ENCODE measurements around the gene ZBTB7B.
"Not testable (repeated sequence)": the region's sequence is repeated elsewhere in the genome, so short reads cannot be mapped to it uniquely, and the experiment has no call there.

ZBTB7B gene

GRCh38 chr1:154975409-154976059 is 27.1 kb upstream of the ZBTB7B start:
- no peaks in the 10 kb centered on the region for H3K27me3 ChIP-seq (ENCODE audit: control insufficient read depth in 1 of 2, insufficient read depth in 2 of 2, low read length in 2 of 2)
- peaks cover 39% of the 10 kb centered on the region for H3K4me1 ChIP-seq (ENCODE audit: control insufficient read depth, insufficient read depth, low read length)
- peak overlapping the region; percentile 99 for H3K27ac ChIP-seq (ENCODE audit: low read length)
- H3K36me3 ChIP-seq (ENCODE audit: control insufficient read depth in 2 of 2, insufficient read depth in 2 of 2, low read length in 2 of 2), result peaks cover 4 to 7% of the 10 kb centered on the region in 2 donors
- no peaks in the 10 kb centered on the region for H3K9me3 ChIP-seq (ENCODE audit: control insufficient read depth in 2 of 2, low read length in 2 of 2)
- H3K9ac ChIP-seq (ENCODE audit: low read length in 2 of 2), result peak overlapping the region; percentile 70 to 86
- H3K4me3 ChIP-seq (ENCODE audit: low read length in 2 of 2), result peak overlapping the region; percentile 78 to 86

- H3K4me3 ChIP-seq (ENCODE audit: low read length in 2 of 2); H3K27ac ChIP-seq (ENCODE audit: low read length); H3K36me3 ChIP-seq (ENCODE audit: control insufficient read depth in 2 of 2, insufficient read depth in 2 of 2, low read length in 2 of 2); H3K9ac ChIP-seq (ENCODE audit: low read length in 2 of 2); H3K9me3 ChIP-seq (ENCODE audit: control insufficient read depth in 2 of 2, low read length in 2 of 2); H3K27me3 ChIP-seq (ENCODE audit: control insufficient read depth in 1 of 2, insufficient read depth in 2 of 2, low read length in 2 of 2): not testable (repeated sequence)
- H3K4me1 ChIP-seq (ENCODE audit: control insufficient read depth, insufficient read depth, low read length), result peaks cover 24% of the 10 kb centered on the region
Measured at GRCh38 chr1:154977762-154978161, 24.8 kb upstream of the ZBTB7B start.

DNA sequence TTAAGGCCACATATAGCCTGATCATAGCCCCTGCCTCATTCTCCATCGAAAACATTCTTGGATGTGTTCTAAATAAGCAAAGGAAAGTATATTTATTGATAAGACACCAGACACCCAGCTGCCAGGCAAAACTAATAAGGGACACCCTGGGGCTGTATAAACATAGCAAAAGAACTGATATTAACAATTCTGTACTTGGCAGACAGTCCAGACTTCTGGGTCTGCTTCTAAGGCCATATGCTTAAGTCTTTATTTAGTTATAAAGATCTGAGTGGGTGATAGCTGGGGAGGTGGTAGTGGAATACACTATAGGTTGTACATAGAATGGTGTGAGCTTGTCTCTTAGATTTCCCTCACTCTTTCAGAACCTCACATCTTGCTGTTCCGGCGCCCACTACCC is 24.2 kb upstream of the ZBTB7B start:
- Histone ChIP-seq H3K9me3 (ENCODE audit: control insufficient read depth in 2 of 2, low read length in 2 of 2) (no peaks in the 10 kb centered on the region), H3K27me3 (ENCODE audit: control insufficient read depth in 1 of 2, insufficient read depth in 2 of 2, low read length in 2 of 2) (no peaks in the 10 kb centered on the region), H3K27ac (ENCODE audit: low read length) (no peak overlapping the region)

GRCh38 chr1:154982341-154982740 is 20.3 kb upstream of the ZBTB7B start:
- H3K4me1 ChIP-seq (ENCODE audit: control insufficient read depth, insufficient read depth, low read length), result peaks cover 17% of the 10 kb centered on the region
- H3K9me3 ChIP-seq (ENCODE audit: control insufficient read depth in 2 of 2, low read length in 2 of 2), result no peaks in the 10 kb centered on the region
- peak overlapping the region; percentile 83 to 94 for H3K4me3 ChIP-seq (ENCODE audit: low read length in 2 of 2)
- H3K9ac ChIP-seq (ENCODE audit: low read length in 2 of 2), result peak overlapping the region; percentile 44 to 55
- H3K36me3 ChIP-seq (ENCODE audit: control insufficient read depth in 2 of 2, insufficient read depth in 2 of 2, low read length in 2 of 2), result peaks cover 5 to 7% of the 10 kb centered on the region in 2 donors
- H3K27me3 ChIP-seq (ENCODE audit: control insufficient read depth in 1 of 2, insufficient read depth in 2 of 2, low read length in 2 of 2), result no peaks in the 10 kb centered on the region
- H3K27ac ChIP-seq (ENCODE audit: low read length), result peak overlapping the region; percentile 1

More for the DNA sequence above, 24.2 kb upstream of the ZBTB7B start:
- Histone ChIP-seq H3K4me3 (ENCODE audit: low read length in 2 of 2) (no peak overlapping the region), H3K9ac (ENCODE audit: low read length in 2 of 2) (no peak overlapping the region), H3K36me3 (ENCODE audit: control insufficient read depth in 2 of 2, insufficient read depth in 2 of 2, low read length in 2 of 2) (peaks cover 4 to 7% of the 10 kb centered on the region in 2 donors), H3K4me1 (ENCODE audit: control insufficient read depth, insufficient read depth, low read length) (peaks cover 20% of the 10 kb centered on the region)

- peak within 1 kb of the TSS; percentile 84 to 95 for H3K9ac ChIP-seq (ENCODE audit: low read length in 2 of 2)
- peaks cover 17% of the 10 kb centered on the region for H3K4me1 ChIP-seq (ENCODE audit: control insufficient read depth, insufficient read depth, low read length)
- H3K4me3 ChIP-seq (ENCODE audit: low read length in 2 of 2), result peak within 1 kb of the TSS; percentile 83 to 94
- H3K36me3 ChIP-seq (ENCODE audit: control insufficient read depth in 2 of 2, insufficient read depth in 2 of 2, low read length in 2 of 2), result peaks cover 10 to 11% of the 10 kb centered on the region in 2 donors
- peak within 1 kb of the TSS; percentile 74 for H3K27ac ChIP-seq (ENCODE audit: low read length)
- no peaks in the 10 kb centered on the region for H3K9me3 ChIP-seq (ENCODE audit: control insufficient read depth in 2 of 2, low read length in 2 of 2)
- H3K27me3 ChIP-seq (ENCODE audit: control insufficient read depth in 1 of 2, insufficient read depth in 2 of 2, low read length in 2 of 2), result no peaks in the 10 kb centered on the region
Measured at GRCh38 chr1:154982897-154983648, 19.5 kb upstream of the ZBTB7B start, which contains the start of gene FLAD1. Gene FLAD1, plus strand, starts transcription at chr1:154983344. Its CDS starts 351 bp downstream, at chr1:154983695.

- H3K27me3 ChIP-seq (ENCODE audit: control insufficient read depth in 1 of 2, insufficient read depth in 2 of 2, low read length in 2 of 2), result no peaks in the 10 kb centered on the region
- H3K4me3 ChIP-seq (ENCODE audit: low read length in 2 of 2), result peak overlapping the region; percentile 73 to 94
- no peaks in the 10 kb centered on the region for H3K9me3 ChIP-seq (ENCODE audit: control insufficient read depth in 2 of 2, low read length in 2 of 2)
- H3K36me3 ChIP-seq (ENCODE audit: control insufficient read depth in 2 of 2, insufficient read depth in 2 of 2, low read length in 2 of 2), result peaks cover 12 to 18% of the 10 kb centered on the region in 2 donors
- H3K4me1 ChIP-seq (ENCODE audit: control insufficient read depth, insufficient read depth, low read length), result peaks cover 18% of the 10 kb centered on the region
- peak overlapping the region; percentile 84 to 95 for H3K9ac ChIP-seq (ENCODE audit: low read length in 2 of 2)
- H3K27ac ChIP-seq (ENCODE audit: low read length), result peak overlapping the region; percentile 74
Measured at GRCh38 chr1:154983776-154984466, 18.7 kb upstream of the ZBTB7B start.

DNA sequence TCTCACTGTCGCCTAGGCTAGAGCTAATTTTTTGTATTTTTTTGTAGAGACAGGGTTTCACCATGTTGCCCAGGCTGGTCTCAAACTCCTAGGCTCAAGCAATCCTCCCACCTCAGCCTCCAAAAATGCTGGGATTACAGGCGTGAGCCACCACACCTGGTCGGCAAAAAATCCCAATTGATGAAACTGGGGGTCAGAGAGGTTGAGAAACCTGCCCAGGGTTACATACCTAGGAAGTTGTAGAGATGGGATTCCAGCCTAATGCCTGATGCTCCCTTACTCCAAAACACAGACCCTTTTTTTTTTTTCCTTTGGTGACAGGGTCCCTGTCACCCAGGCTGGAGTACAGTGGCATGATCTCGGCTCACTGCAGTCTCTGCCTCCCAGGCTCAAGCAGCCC is 15.9 kb upstream of the ZBTB7B start:
- H3K9ac ChIP-seq (ENCODE audit: low read length in 2 of 2); H3K27me3 ChIP-seq (ENCODE audit: control insufficient read depth in 1 of 2, insufficient read depth in 2 of 2, low read length in 2 of 2); H3K9me3 ChIP-seq (ENCODE audit: control insufficient read depth in 2 of 2, low read length in 2 of 2); H3K27ac ChIP-seq (ENCODE audit: low read length); H3K4me3 ChIP-seq (ENCODE audit: low read length in 2 of 2): not testable (repeated sequence)
- Histone ChIP-seq H3K4me1 (ENCODE audit: control insufficient read depth, insufficient read depth, low read length) (peaks cover 20% of the 10 kb centered on the region), H3K36me3 (ENCODE audit: control insufficient read depth in 2 of 2, insufficient read depth in 2 of 2, low read length in 2 of 2) (peaks cover 23 to 29% of the 10 kb centered on the region in 2 donors)

DNA sequence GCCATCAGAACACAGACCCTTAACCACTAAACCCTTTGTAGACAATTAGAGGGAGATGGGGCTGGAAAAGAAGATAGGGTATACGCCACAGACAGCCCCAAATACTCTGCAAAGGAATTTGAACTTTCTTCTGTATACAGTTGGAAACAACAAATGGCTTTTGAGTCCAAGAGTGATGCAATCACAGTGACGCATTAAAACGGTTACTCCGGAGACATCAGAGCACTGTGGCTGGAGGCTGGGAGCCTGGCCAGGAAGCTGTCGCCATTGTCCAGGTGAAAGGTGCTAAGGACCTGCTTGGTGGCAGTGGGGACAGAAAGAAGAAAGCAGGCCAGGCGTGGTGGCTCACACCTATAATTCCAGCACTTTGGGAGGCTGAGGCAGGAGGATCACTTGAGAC is 15.3 kb upstream of the ZBTB7B start:
- Histone ChIP-seq H3K9ac (ENCODE audit: low read length in 2 of 2) (no peak overlapping the region), H3K36me3 (ENCODE audit: control insufficient read depth in 2 of 2, insufficient read depth in 2 of 2, low read length in 2 of 2) (peaks cover 23 to 29% of the 10 kb centered on the region in 2 donors), H3K9me3 (ENCODE audit: control insufficient read depth in 2 of 2, low read length in 2 of 2) (no peaks in the 10 kb centered on the region), H3K4me1 (ENCODE audit: control insufficient read depth, insufficient read depth, low read length) (peaks cover 20% of the 10 kb centered on the region), H3K27ac (ENCODE audit: low read length) (no peak overlapping the region), H3K27me3 (ENCODE audit: control insufficient read depth in 1 of 2, insufficient read depth in 2 of 2, low read length in 2 of 2) (no peaks in the 10 kb centered on the region), H3K4me3 (ENCODE audit: low read length in 2 of 2) (no peak overlapping the region)

DNA sequence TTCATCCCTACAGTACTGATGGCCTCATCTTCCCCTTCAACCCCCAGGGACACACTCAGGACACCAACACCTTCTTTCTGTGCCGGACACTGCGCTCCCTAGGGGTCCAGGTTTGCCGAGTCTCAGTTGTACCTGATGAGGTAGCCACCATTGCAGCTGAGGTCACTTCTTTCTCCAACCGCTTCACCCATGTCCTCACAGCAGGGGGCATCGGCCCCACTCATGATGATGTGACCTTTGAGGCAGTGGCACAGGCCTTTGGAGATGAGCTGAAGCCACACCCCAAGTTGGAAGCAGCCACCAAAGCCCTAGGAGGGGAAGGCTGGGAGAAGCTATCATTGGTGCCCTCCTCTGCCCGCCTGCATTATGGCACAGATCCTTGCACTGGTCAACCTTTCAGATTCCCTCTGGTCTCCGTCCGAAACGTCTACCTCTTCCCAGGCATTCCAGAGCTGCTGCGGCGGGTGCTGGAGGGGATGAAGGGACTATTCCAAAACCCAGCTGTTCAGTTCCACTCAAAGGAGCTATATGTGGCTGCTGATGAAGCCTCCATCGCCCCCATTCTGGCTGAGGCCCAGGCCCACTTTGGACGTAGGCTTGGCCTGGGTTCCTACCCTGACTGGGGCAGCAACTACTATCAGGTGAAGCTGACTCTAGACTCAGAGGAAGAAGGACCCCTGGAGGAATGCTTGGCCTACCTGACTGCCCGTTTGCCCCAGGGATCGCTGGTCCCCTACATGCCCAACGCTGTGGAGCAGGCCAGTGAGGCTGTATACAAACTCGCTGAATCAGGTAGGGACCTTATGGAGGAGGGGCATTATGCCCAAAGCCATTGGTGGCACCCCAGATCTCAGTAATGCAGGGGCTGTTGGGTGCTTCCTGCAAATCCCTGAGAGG is 14.3 kb upstream of the ZBTB7B start:
- Histone ChIP-seq H3K4me1 (ENCODE audit: control insufficient read depth, insufficient read depth, low read length) (peaks cover 14% of the 10 kb centered on the region), H3K9me3 (ENCODE audit: control insufficient read depth in 2 of 2, low read length in 2 of 2) (no peaks in the 10 kb centered on the region), H3K36me3 (ENCODE audit: control insufficient read depth in 2 of 2, insufficient read depth in 2 of 2, low read length in 2 of 2) (peaks cover 26 to 34% of the 10 kb centered on the region in 2 donors), H3K27me3 (ENCODE audit: control insufficient read depth in 1 of 2, insufficient read depth in 2 of 2, low read length in 2 of 2) (no peaks in the 10 kb centered on the region), H3K4me3 (ENCODE audit: low read length in 2 of 2) (no peak overlapping the region), H3K27ac (ENCODE audit: low read length) (no peak overlapping the region), H3K9ac (ENCODE audit: low read length in 2 of 2) (no peak overlapping the region)
